RKO (cell line): ENCODE results near the gene NHLRC4.
A peak's percentile ranks its signal among the peaks of the same experiment; 100 is the strongest.

Experiments used
- DNase-seq: peaks from one replicate; pipeline ENCODE4 v3.0.0-alpha.2; 2016; ENCODE audit warnings: low spot score

NHLRC4 gene, protein sequence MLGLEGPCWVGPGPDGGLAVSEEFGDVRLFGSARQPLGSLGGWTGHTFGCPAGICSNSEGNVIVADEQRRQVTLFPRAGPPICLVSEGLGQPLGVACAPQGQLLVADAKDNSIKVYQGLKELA

GRCh38 chr16:566475-567372 lies at the start of gene NHLRC4:
Gene NHLRC4, plus strand, starts transcription at chr16:567005. Its CDS starts 1,043 bp downstream, at chr16:568048.
- DNase-seq, result no peak

GRCh38 chr16:518858-519257 lies 47.9 kb upstream of the NHLRC4 start:
- DNase-seq, result no peak

- no peak for DNase-seq
Observed at GRCh38 chr16:519425-519824, 47.4 kb upstream of the NHLRC4 start.

- no peak for DNase-seq
Observed at GRCh38 chr16:519841-520687, 46.7 kb upstream of the NHLRC4 start.

GRCh38 chr16:520847-521246 lies 46.0 kb upstream of the NHLRC4 start:
- no peak for DNase-seq

- DNase-seq, result no peak
Observed at GRCh38 chr16:521381-522210, 45.2 kb upstream of the NHLRC4 start.

DNA sequence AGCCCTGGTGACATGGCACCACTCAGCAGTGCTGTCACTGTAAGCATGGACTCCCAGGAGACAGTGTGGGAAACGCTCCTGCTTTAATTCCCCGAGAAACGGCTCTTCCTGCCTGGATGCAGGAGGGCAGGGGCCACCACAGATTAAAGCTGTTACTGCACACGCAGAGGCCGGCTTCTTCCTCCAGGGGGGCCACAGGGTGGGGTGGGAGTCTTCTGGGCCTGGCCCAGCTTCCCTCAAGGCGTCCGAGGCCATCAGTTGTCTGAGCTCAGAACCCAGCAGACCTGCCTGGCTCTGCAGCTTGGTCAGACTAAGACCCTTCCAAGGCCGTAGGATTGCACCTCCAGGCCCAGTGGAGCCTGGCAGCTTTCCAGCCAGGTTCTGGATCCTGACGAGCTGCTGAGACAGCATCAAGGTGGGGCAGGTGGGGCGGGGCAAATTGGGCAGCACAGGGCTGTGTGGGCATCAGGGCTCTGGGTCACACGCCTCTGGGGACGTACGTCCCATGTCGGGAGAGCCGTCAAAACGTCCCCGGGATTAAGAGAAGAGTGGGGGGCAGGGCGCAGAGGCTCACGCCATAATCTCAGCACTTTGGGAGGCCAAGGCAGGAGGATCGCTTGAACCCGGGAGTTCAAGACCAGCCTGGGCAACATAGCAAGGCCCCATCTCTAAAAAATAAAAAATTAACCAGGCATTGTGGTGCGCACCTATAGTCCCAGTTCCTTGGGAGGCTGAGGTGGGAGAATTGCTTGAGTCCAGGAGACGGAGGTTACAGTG lies 44.3 kb upstream of the NHLRC4 start:
- DNase-seq, result no peak

DNA sequence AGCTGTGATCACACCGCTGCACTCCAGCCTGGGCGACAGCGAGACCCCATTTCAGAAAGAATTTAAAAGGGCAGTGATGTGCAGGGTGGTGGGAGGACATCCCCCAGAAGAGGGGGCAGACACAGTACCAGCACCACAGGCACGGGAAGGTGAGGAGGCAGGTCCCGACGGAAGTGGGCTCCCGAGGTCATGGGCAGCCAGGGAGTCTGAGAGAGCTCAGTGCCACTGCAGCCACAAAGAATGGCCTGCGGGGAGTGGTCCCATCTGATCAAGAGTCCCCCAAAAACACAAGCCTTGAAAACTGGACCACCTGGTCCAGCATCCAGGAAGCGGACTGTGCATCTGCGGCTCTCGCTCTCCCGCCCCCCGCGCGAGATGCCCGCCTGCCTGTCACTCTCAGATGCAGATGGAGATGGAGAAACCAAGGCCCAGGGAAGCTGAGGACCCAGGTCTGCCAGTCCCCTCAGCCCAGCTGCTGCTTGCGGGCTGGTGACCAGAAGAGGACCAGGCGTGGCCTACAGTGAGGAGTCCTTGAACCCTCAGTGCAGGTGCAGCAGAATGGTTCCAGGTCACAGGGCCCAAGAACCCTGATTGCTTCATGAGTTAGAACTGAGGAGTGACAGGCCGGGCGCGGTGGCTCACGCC lies 43.6 kb upstream of the NHLRC4 start:
- no peak for DNase-seq

DNA sequence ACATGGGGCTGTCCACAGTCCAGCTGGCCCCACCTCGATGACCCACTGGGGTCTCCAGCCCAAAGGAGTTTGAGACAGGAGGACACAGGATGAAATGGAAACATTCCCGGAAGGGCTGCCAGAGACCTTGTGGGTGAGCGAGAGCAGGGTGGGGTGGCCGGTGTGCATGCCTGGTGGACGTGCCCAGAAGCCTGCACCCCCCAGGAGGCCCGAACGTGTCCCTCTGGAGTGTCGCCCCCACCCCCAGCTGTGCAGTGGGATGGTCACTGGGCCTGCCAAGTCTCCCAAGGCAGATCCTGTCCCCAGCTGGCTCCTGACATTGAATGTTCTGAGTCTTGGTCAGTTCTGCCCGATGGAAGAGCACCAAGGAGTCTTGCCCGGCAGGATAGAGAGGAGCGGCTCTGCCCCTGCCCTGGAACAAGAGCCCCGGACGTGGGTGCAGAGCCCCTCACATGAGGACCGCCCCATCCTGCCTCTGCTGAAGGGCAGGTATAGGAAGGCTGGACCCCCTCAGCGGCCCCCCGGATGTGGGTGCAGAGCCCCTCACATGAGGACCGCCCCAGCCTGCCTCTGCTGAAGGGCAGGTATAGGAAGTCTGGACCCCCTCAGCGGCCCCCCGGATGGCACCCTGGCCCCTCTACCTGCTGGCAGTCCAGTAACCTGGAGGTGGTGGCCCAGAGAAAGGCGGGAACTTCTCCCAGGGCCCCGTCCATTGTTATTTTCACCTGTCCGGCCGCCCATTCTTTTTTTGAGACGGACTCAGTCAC lies 42.3 kb upstream of the NHLRC4 start:
- DNase-seq, result no peak

GRCh38 chr16:525123-525519 lies 41.7 kb upstream of the NHLRC4 start:
- no peak for DNase-seq

- DNase-seq, result peak; percentile 95
Observed at GRCh38 chr16:525520-526180, 41.2 kb upstream of the NHLRC4 start.

DNA sequence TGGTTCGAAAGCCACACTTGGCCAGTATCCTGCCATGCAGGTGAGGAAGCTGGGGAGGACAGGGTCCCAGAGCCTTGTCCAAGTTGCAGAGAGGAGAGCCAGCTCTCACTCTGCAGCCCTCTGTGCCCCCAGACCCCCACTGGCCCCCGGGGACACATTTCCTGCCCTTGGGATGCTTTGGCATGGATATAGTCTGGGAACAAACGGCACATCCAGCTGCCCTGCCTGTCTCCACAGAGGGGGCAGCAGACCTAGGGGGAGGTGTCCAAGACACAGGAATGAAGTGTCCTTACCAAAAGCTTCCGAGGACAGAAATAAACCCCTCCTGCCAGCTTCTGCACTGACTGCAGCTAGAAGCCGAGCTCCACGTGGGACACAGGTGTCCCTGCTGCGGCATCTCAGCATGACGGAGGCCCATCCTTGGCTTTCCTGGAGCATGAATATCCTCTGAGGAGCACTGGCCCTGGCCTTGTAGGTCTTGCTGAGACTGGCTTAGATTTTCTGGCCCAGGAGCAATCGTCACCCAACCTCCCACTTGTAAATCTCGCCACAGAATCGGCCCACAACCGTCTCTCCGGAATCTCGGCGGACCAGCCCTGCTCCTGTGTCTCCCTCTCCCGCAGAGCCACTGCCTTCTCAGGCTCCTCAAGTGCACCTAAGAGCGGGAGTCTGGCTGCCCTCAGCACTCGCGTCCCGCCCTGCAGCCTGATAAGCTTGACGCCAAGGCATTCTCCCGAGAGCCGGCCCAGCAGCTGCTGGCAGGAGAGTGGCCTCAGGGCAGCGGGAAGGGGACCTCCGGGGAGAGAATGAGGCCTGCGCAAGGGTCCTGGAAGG lies 40.4 kb upstream of the NHLRC4 start:
- peak; percentile 52 for DNase-seq

DNA sequence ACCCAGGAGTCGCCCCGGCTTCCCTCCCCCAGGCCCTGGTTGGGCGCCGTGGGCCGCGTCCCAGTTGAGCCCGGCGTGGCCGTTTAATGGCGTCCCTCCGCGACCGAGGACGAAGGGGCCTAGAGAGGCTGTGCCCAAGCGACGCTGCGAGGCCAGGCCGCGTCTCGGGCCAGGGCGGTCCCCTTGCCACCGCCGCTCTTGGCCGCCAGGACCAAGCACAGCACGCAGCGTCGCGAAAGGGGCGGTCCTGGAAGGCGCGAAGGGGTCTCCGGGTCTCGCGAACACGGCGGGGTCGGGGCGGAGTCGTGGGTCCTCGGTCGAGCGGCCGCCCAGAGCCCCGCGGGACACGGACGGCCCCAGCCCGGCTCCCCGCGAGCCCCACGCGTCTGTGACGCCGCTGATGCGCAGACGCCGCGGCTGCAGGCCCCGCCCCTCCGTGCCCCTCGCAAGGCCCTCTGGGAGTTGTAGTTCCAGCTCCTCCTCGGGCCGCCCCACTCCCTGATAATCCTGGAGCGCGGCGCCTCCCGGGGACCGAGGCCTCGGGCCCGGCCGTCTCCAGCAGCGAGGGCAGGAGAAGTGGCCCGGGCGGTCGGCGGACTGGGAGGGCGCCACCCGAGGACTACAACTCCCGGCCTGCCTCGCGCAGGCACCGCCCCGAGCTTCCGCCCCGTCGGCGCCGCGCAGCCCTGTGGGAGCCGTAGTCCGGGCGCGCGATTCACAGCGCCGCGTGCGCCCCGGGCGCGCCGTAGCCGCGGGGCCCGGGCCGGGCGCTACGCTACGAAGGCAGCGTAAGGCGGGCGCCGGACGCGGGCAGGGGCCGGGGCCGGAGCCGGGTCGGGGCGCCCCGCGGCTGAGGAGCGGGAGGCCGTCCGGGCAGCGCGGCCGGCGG lies 39.5 kb upstream of the NHLRC4 start, which contains the start of gene CAPN15:
CAPN15 (plus strand) TSS at position 698 of the 889 bp plus-strand sequence. CDS start 19,127 bp downstream, outside the sequence.
- DNase-seq, result peak; percentile 84

DNA sequence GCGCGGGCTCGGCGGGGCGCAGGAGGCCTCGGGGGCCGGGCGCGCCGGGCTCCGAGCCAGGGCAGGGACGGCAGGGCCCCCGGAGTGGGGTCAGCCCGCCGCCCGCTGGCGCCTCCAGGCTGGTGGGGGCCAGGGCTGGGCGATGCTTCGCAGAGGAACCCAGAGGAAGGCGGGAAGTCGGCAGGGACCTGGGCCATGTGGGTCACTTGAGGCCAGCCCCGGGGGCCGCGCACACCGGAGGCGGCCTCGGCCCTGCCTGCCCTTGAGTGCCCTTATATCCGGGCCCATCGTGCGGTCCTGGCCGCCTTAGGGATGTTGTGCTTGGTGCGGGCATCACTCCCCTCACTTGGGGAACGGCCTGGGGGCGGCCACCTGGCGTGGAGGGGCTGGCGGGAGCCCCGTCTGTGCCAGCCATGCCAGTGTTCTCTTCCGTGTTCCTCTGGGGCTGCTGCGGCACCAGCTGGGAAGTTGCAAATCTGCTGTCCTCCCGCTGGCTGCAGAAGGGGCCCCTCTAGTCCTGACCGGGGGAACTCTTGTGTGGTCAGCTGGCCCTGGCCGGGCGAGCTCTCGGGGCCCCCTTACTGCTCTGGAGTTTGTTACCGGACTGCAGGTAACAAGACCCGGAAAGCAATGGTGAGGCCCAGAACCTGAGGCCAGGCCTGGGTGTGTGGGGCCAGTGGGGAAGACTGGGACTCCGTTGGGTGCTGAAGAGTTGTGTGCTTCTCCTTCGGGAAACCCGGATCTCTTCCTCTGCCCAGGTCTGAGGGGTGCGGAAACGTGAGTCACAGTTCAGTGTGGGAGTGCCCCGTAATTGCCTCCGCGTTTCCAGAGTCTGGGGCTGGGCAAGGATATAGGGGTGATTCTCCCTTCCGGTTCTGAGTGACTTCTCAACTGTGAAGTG lies 38.4 kb upstream of the NHLRC4 start:
- DNase-seq, result peak; percentile 95

- no peak for DNase-seq
Observed at GRCh38 chr16:529012-529575, 37.7 kb upstream of the NHLRC4 start.
